ENCODE results near the gene NKD1.

NKD1 gene

DNA sequence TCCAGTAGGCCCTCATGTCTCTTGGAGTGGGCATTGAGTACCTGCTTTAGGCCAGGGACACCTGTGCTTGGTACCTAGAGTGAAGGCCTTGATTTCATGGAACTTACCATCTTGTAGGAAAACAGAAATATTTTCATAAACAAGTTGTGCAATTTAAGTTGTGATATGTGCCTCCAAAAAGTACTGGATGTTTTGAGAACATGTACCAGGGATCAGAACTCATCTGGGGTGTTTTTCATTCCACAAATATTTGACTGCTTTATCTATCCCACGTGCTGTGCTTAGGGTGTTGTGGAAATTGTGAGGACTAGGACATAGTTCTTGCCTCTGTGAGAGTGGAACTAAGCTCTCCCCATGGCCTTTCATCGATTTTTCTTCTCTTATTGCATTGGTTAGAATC, 8.8 kb downstream of the NKD1 start:
- in situ Hi-C loops (cut with MboI; ENCODE audit: low sequenced_read_pairs), result no loop called here

DNA sequence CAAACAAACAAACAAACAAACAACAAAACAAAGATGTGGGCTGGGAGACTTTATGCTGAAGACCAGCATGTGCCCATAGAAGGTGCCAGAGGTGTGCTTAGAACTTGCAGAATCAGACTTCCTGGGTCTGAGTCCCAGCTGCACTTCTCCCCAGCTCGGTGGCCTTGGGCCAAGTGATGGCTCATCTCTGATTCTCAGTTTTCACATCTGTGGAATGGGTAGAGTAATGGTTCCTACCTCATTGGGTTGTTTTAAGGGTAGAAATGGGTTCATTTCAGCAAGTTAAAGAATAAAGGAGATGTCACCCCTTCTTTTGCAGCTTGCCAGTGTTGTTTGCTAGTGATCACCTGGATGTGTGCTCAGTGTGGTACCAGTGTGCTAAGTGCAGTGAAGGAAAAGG, 10.7 kb downstream of the NKD1 start:
- in situ Hi-C loops (cut with MboI; ENCODE audit: low sequenced_read_pairs), result no loop called here

DNA sequence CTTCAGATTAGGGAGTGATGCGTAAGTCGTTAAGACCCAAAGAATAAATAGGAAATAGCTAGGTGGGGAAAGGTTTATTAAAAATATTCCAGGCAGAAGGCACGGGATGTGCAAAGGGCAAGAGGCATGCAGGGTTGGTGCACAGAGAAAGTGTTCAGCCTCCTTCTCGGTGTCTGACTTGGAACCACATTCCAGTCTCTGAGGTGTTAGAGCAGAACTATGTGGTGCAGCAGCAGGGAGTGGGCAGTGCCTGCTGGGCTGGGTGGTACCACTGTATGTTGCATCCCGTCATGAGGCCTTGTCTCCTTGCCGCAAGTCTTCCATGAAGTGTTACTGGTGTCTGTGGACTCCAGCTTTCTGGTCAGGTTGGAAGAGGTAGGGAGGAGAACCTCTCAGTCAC, 11.1 kb downstream of the NKD1 start:
- in situ Hi-C loops (cut with MboI; ENCODE audit: low sequenced_read_pairs), result no loop called here

DNA sequence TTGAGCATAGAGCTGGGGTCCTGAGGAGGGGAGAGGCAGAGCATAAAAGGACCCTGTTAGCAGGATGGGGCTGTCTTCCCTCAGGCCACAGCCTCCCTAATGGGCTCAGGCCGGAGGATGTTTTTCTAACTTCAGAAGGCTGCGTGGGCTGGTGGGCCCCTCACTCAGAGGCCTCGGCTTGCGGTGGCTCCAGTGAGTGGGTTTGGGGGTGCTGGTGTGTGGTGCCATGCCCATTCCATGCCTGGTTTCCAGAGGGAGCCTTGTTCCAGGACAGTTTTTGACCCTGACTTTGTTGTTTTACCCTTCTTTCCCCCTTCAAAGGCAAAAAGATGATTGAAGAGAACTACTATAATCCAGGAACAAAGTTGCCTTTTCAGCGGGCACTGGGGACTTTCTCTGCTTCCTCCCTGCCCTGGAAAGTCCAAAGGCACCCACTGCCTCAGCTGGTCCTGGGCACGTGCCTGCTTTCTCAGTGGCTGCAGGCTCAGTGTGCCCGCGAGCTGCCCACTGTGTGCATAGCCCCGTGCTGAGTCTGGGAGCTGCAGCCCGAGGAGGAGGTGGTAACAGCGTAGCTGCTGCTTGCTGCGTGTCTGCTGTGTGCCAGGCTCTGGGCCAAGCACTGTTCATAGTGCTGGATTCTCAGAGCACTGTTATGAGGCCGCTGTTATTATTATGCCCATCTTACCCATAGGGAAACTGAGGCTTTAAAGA, 11.8 kb downstream of the NKD1 start:
- in situ Hi-C loops (cut with MboI; ENCODE audit: low sequenced_read_pairs), result no loop called here

GRCh38 chr16:50560903-50561863, 13.0 kb downstream of the NKD1 start:
- in situ Hi-C loops (cut with MboI; ENCODE audit: low sequenced_read_pairs), result no loop called here

DNA sequence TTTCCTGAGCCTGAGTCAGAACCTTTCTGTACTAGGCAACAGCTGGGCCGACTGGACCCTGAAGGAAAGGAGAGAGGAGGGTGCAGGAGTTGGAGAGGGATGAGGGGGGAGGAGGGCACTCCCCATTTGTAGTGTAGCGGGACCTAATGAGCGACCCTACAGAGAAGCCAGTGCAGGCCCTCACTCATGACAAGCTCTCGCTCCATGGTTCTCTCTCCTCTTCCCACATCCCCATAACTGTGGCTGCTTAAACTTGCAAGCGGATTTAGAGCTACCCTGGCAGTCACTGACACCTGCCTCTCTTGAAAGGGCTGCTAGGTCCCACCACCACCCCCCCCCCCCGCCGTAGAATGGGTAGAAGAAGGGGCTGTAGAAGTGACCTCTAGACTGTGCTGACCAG, 14.5 kb downstream of the NKD1 start:
- in situ Hi-C loops (cut with MboI; ENCODE audit: low sequenced_read_pairs), result no loop called here

DNA sequence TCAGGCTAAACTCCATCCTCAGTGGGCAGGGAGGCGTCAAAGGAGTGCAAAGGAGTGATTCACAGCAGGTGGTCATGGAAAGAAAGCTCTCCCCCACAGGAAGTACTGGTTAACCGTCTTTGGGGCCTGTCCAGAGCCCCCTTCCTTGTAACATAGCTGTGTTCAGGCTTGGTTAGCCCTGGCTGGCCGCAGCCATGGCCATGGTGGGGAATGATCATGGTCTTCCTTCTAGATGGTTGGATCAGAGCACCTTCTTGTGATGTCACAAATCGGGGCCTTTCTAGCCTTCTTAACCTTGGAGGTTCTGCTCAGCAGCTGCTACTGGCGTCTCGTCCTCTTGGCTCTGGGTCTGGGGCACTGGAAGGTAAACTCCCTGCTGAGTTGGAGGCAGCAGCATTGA, 15.8 kb downstream of the NKD1 start:
- in situ Hi-C loops (cut with MboI; ENCODE audit: low sequenced_read_pairs), result no loop called here

GRCh38 chr16:50565428-50565827, 17.2 kb downstream of the NKD1 start:
- in situ Hi-C loops (cut with MboI; ENCODE audit: low sequenced_read_pairs), result no loop called here

GRCh38 chr16:50566014-50566962, 18.1 kb downstream of the NKD1 start:
- in situ Hi-C loops (cut with MboI; ENCODE audit: low sequenced_read_pairs), result no loop called here

DNA sequence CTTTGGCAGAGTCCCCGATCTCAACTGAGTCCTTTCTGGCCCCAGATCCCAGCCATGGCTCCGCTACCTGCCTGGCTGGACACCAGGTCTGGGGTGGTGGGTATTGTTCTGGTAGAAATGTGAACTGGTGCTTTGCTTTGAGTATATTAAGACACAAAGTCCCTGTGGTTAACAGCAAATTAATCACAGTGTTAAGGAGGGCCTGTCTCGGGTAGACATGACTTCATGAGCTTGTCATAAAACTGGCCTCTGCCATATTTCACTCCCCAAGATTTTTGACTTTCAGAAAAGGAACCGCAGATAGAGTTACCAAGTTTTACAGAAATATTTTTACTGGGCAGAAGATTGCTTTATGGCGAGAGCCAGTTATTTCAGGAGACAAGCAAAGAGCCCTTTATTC, 19.5 kb downstream of the NKD1 start:
- in situ Hi-C loops (cut with MboI; ENCODE audit: low sequenced_read_pairs), result no loop called here

DNA sequence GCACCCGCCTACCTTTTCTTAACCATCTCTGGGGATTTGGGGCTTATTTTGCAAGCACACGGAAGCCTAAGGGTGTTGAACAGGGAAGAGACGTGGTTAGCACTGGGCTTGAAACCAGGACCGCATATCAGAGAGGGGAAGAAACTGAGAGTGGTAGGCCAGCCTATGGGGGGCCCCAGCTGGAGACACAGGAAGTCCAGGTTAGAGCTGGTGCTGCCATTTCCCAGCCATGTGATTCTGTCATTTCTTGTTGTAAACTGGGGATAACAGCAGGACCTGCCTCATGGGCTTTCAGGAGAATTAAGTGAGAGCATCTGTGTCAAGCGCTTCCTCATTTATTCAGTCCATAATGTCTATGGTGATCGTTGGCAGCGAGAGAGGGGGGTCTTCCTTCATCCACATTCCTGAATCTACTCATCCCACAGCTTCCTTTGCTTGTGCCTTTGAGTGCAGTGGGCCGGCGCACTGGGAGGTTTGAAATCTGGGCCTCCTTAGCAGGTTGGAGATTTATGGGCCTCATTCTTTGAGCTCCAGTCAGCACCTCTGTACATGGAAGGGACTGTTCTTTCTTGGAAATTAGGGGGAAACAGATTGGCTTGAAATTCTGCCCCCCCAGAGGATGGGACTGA, 20.1 kb downstream of the NKD1 start:
- in situ Hi-C loops (cut with MboI; ENCODE audit: low sequenced_read_pairs), result no loop called here

DNA sequence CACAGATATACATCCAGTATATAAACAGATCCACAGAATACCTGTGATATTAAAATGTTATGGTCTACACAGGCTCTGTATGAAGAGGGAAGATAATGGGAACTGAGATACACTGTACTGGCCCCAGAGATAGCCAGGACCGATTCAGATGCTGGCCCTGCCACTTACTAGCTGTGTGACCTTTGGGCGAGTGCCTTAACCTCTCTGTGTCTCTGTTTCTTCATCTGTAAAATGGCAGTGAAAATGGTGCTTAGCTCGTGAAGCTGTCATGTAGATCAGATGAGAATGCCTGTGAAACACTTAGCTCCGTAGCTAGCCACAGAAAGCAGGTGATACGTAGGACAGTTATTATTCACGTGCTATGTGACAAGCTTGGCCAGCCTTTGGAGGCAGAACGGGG, 22.2 kb downstream of the NKD1 start:
- in situ Hi-C loops (cut with MboI; ENCODE audit: low sequenced_read_pairs), result no loop called here

DNA sequence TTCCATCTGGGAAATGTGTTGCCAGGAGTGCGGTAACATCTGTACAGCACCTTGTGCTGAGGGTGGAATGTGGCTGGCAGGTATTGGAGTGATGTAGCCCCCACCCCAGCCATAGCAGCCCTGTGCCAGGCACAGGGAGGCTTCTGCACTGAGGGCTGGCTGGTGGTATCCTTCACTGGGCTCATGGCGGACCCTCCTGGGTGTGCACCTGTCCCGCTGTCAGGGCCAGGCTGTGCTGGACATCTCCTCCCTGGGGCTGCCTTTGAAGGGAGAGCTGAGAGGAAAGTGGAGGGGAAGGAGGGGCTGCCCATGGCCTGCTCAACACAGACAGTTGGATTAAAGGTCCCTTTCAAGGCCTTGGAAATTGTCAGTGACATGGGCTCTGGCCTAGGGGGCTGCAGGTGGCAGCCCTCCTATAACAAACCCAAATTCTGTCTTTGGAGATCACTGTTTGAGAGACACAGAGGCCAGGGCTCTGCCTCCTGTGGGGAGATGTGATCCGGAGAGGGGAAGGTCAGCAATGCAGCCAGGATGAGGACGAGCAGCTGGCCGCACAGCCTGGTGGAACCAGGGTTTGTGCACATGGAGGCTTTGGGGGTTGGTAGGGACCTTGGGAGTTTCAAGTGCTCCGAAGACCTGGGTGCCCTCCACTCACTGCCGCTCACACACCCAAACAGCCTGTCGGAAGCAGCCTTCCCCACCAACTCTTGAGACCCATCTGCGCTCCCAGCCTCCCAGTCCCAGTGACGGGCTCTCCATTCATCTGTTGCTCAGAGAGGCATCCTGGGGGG, 22.8 kb downstream of the NKD1 start:
- in situ Hi-C loops (cut with MboI; ENCODE audit: low sequenced_read_pairs), result no loop called here

DNA sequence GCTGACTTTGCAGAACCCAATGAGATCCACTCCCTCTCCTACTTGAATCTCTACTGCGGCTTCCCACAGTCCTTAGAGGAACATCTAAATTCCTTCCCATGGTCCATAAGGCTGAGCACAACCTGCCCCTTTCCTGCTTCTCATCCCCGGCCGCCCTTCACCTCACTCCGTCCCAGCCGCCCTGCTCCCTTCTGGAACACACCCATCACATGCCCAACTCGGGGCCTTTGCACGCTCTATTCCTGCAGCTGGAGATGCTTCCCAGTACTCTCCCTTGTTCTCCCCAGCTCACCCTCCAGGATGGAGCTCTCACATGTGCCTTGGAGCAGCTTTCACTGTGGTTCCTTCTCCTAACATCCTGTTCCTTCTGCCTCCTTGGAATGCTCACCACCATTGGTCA, 23.6 kb downstream of the NKD1 start:
- in situ Hi-C loops (cut with MboI; ENCODE audit: low sequenced_read_pairs), result no loop called here

DNA sequence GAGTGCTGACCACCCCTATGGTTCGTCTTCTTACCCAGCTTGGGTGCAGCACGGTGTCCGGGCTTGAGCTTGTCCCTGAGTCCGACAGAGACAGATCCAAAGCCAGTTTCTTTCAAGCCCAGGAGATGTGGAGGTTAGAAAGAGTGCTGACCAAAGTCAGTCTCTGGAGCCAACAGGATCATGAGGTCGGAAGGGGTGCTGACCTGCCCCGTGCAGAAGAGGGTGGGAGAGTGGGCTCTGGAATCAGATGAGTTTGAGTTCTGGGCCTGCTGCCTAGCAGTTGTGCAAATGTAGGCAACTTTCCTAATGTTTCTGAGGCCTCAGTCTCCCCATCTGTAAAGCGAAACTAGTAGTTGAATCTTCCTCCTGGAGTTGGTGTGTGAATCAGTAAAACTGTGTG, 24.5 kb downstream of the NKD1 start:
- in situ Hi-C loops (cut with MboI; ENCODE audit: low sequenced_read_pairs), result no loop called here

DNA sequence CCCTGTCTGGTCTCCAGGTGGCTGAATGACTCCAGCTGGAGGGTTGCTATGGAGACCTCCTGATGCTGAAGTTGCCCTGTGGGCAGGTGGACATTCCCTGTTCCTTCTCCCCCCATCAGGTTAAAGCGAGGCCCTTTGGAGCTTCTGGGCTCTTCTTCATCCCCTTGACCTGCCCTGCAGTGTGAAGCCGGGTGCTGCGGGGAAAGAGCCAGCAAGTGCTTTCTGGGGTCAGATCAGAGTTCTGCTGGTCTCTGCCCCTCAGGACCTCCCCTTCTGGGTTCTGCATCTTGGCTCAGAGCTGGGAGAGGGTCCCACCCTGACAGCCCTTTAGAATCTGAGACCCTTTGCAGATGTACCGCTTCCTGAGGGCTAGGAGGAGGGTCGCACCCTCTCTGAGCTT, 25.1 kb downstream of the NKD1 start:
- in situ Hi-C loops (cut with MboI; ENCODE audit: low sequenced_read_pairs), result no loop called here

DNA sequence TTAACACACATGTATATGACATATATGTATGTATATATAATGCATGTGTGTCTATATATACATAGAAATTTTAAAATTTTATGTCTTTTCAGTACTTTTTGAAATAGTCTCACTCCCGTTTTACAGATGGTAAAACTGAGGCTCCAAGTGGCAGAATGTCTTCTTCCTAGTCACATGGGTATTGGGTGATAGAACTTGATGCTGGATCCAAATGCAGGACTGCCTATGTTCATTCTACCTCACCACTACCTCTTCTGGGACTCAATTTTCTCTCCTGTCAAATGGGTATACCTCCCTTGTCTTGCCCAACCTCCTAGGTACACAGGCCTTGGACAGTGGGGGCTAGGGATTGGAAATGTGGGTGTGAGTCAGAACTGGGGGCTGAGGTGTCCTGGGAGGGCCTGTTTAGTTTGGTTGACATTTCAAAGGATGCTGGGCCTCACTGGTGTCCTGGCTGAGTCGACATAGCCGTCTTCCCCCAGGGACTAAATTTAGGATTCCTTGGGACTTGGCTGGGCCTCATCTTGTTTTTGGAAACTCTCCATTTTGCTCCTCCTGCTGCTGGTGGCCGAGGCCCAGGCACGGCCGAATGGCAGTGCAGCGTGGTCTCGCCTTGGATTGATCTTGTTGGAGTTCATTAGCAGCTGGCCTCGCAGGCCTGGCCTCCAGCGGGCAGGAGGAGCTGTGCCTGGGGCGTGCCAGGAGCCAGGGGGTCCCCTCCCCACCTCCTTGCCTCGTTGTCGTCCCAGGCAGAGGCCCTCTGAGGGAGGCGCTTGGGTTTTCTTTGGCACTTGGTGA, 25.9 kb downstream of the NKD1 start:
- in situ Hi-C loops (cut with MboI; ENCODE audit: low sequenced_read_pairs), result no loop called here

DNA sequence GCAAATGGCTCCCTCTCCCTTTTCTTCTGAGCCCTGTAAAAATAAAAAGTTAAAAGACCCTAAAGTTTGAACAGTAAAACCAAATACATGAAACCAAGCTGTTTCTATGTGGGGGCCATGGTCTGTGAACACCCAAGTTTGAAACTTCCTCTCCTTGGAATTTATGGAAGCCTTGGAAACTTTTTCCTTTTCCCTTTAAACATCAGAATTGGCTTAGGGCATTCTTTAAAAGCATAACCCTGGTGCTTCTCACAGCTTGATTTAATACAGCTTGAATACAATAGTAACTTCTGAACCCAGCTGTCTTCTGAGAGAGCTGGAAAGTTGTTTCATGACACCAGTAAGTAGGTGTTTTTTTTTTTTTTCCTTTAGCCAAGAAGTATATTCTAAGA, 26.5 kb downstream of the NKD1 start:
- in situ Hi-C loops (cut with MboI; ENCODE audit: low sequenced_read_pairs), result no loop called here

GRCh38 chr16:50575743-50576142, 27.5 kb downstream of the NKD1 start:
- in situ Hi-C loops (cut with MboI; ENCODE audit: low sequenced_read_pairs), result no loop called here
